ENCODE results near the gene COPZ1.

The COPZ1 gene

GRCh38 chr12:54374562-54375258, 49.8 kb downstream of the COPZ1 start:
- in situ Hi-C loops (cut with HindIII; ENCODE audit: low sequenced_read_pairs): loop anchor here (5.0 kb wide), 1 partner anchor 82 kb away; no protein-coding TSS in a partner anchor

GRCh38 chr12:54375259-54375579, 50.3 kb downstream of the COPZ1 start:
- in situ Hi-C loops (cut with HindIII; ENCODE audit: low sequenced_read_pairs): no loop called here

GRCh38 chr12:54376596-54376995, 51.7 kb downstream of the COPZ1 start:
- in situ Hi-C loops (cut with HindIII; ENCODE audit: low sequenced_read_pairs): no loop called here

- in situ Hi-C loops (cut with HindIII; ENCODE audit: low sequenced_read_pairs): no loop called here
Measured at GRCh38 chr12:54377007-54377406, 52.1 kb downstream of the COPZ1 start.

GRCh38 chr12:54377797-54378515, 53.0 kb downstream of the COPZ1 start:
- in situ Hi-C loops (cut with HindIII; ENCODE audit: low sequenced_read_pairs): no loop called here

- in situ Hi-C loops (cut with HindIII; ENCODE audit: low sequenced_read_pairs): no loop called here
Measured at GRCh38 chr12:54378796-54379397, 54.0 kb downstream of the COPZ1 start.

GRCh38 chr12:54379398-54380201, 54.7 kb downstream of the COPZ1 start:
- in situ Hi-C loops (cut with HindIII; ENCODE audit: low sequenced_read_pairs): loop anchor here (5.0 kb wide), 1 partner anchor 73 kb away; no protein-coding TSS in a partner anchor

GRCh38 chr12:54381136-54381535, 56.2 kb downstream of the COPZ1 start:
- in situ Hi-C loops (cut with HindIII; ENCODE audit: low sequenced_read_pairs): loop anchor here (5.0 kb wide), 1 partner anchor 71 kb away; no protein-coding TSS in a partner anchor

GRCh38 chr12:54383041-54383609, 58.2 kb downstream of the COPZ1 start:
- in situ Hi-C loops (cut with HindIII; ENCODE audit: low sequenced_read_pairs): loop anchor here (5.0 kb wide), 1 partner anchor 69 kb away; no protein-coding TSS in a partner anchor

GRCh38 chr12:54384591-54385041, 59.7 kb downstream of the COPZ1 start, which contains the start of gene ZNF385A:
Gene ZNF385A, minus strand, starts transcription at chr12:54384733. Its CDS starts 219 bp downstream, at chr12:54384514.
- in situ Hi-C loops (cut with HindIII; ENCODE audit: low sequenced_read_pairs): loop anchor here (5.0 kb wide), 1 partner anchor 68 kb away; no protein-coding TSS in a partner anchor

GRCh38 chr12:54385251-54385914, 60.5 kb downstream of the COPZ1 start:
- in situ Hi-C loops (cut with HindIII; ENCODE audit: low sequenced_read_pairs): no loop called here

- in situ Hi-C loops (cut with HindIII; ENCODE audit: low sequenced_read_pairs): no loop called here
Measured at GRCh38 chr12:54386403-54387113, 61.6 kb downstream of the COPZ1 start.

- in situ Hi-C loops (cut with HindIII; ENCODE audit: low sequenced_read_pairs): no loop called here
Measured at GRCh38 chr12:54387114-54387467, 62.2 kb downstream of the COPZ1 start.

GRCh38 chr12:54388237-54389133, 63.6 kb downstream of the COPZ1 start:
- in situ Hi-C loops (cut with HindIII; ENCODE audit: low sequenced_read_pairs): no loop called here

- in situ Hi-C loops (cut with HindIII; ENCODE audit: low sequenced_read_pairs): no loop called here
Measured at GRCh38 chr12:54389134-54389508, 64.2 kb downstream of the COPZ1 start.

- in situ Hi-C loops (cut with HindIII; ENCODE audit: low sequenced_read_pairs): loop anchor here (5.0 kb wide), 1 partner anchor 47 kb away; no protein-coding TSS in a partner anchor
Measured at GRCh38 chr12:54389607-54390175, 64.8 kb downstream of the COPZ1 start.

GRCh38 chr12:54390176-54390667, 65.3 kb downstream of the COPZ1 start:
- in situ Hi-C loops (cut with HindIII; ENCODE audit: low sequenced_read_pairs): loop anchor here (5.0 kb wide), 1 partner anchor 48 kb away; no protein-coding TSS in a partner anchor
